COLO668 (cell line): ENCODE measurements around the gene PLXNB1.
A peak's percentile ranks its signal among the peaks of the same experiment; 100 is the strongest.
"Not testable (repeated sequence)": the region's sequence is repeated elsewhere in the genome, so short reads cannot be mapped to it uniquely, and the experiment has no call there.

Source experiments
- DNase-seq: peaks from one replicate; lab custom pipeline; 2025; ENCODE audit not compliant: unreplicated experiment; lab: John Stamatoyannopoulos, UW

PLXNB1 gene, protein sequence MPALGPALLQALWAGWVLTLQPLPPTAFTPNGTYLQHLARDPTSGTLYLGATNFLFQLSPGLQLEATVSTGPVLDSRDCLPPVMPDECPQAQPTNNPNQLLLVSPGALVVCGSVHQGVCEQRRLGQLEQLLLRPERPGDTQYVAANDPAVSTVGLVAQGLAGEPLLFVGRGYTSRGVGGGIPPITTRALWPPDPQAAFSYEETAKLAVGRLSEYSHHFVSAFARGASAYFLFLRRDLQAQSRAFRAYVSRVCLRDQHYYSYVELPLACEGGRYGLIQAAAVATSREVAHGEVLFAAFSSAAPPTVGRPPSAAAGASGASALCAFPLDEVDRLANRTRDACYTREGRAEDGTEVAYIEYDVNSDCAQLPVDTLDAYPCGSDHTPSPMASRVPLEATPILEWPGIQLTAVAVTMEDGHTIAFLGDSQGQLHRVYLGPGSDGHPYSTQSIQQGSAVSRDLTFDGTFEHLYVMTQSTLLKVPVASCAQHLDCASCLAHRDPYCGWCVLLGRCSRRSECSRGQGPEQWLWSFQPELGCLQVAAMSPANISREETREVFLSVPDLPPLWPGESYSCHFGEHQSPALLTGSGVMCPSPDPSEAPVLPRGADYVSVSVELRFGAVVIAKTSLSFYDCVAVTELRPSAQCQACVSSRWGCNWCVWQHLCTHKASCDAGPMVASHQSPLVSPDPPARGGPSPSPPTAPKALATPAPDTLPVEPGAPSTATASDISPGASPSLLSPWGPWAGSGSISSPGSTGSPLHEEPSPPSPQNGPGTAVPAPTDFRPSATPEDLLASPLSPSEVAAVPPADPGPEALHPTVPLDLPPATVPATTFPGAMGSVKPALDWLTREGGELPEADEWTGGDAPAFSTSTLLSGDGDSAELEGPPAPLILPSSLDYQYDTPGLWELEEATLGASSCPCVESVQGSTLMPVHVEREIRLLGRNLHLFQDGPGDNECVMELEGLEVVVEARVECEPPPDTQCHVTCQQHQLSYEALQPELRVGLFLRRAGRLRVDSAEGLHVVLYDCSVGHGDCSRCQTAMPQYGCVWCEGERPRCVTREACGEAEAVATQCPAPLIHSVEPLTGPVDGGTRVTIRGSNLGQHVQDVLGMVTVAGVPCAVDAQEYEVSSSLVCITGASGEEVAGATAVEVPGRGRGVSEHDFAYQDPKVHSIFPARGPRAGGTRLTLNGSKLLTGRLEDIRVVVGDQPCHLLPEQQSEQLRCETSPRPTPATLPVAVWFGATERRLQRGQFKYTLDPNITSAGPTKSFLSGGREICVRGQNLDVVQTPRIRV (N-terminal part only)

DNA sequence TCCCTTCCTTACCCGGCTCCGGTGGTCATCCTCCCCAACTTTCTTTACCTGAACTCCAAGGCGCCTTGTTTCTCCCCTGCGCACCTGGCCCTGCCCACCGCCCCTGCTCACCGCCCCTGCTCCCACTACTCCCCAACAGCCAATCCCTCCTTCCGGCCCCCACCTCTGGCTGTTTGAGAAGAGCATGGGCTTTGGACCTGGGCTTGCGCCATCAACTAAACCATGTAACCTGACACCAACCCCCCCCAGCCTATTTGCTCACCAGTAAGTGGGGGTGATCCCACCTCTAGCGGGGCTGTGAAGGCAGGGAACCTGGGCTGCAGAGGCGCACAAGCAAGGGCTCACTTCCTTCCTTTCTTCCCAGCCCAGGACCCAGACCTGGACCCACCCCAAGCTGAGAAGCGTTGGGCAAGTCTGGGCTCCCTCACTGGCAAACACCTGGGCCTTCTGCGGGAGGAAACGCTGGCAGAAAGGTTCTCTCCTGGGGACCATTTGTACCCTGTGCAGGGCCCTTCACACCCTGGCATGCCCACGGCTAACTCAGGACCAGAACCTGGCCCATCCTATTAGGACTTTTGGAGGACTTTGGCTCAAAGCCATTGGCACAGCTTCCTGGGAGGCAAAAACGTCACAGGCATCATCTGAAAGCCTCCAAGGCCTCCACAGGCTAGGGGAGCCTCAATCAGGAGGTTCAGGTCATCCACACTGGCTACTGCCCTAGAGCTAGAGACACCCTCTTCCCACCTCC, at the start of gene PLXNB1:
PLXNB1 (minus strand) TSS at position 127 of the 748 bp plus-strand sequence. CDS start 5,475 bp downstream, outside the sequence.
- peak; percentile 82 for DNase-seq

DNA sequence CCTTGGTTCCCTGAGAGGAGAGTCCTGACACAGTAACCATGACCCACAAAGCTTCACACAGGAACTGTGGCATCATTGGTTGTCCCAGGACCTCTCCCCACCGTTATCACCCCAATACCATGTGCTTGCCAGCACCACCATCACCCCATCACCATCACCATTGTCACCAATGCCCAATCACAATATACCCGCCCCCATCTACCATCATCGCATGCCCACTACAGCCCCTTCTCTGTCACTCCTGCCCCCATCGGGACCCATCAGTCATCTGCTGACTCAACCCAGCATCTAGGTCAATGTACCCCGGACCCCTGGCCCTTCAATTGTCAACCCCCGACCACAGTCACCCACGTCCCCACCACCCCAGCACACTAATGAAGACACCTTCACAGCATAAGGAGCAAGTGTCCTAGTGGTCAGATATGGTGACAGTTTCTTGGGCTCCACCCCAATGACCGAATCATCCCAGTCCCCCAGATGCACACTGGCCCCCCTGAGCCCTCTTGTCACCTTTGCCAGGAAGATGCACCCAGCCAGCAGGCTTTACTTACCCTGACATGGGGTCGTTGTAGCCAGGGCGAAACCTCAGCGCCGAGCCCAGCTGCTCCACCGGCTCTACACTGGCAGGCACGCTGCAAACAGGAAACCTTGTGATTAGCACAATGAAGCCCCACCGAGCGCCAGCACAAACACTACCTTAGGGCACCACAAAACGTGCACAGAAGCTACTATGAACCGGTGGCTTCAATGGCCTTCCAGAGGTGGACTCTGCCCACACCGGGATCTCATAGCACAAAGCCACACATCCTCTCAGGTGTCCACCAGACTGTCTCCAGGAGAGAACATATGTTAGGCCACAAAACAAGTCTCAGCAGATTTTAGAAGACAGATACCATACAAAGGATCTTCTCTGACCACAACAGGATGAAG, 49.0 kb upstream of the PLXNB1 start:
- DNase-seq, result no peak

DNA sequence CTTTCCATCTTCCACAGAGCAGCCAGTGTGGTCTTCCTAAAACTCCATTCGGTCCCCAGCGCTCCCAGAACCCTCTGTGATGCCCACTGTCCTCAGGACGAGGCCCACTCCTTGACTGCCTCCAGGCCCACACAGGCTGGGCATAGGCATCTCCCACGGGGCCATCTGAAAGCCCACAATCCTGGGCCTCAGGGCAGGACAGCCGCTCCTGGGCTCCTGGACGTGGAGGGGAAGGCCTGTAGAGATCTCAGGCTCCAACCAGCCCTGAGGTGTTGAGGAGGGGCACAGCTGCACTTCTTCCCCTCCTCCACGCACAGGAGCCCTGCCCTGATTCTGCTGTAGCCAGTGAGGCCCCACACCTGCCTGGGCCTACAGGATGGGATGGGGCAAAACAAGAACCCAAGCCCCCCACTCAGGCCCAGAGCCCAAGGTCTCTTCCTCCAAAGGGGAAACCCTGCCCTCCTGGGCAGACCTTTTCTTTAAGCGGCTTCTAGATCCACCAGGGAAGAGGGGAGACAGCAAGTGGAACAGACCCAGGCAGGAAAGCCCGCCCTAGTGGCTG, 48.2 kb upstream of the PLXNB1 start:
- no peak for DNase-seq

DNA sequence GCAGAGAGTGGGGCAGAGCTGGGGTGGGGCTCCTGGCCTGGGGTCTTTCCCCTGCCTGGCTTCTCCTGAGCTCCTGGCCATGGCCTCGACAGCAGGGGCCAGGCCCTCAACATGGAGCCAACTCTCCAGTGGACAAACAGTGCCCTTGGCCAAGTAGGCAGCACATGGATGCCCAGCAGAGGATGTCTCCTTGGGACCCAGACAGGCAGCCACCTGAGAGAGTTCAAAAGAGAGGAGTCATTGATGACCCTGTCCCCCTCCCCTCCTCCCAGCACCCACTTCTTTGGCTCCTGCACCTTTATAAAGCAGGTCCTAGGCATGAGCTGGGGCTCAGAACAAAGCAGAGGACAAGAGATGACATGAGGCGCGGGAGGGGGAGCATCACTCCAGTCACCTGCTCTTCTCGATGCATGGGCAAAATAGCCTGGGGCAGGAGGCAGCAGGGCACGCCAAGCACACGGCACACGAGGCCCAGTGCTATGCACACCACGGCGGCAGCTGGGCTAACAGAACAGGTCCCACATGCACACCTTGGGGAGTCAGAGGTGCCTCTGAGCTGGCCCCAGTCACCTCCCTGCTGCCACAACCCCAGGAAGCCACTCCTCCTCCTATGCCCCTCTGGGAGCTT, 46.7 kb upstream of the PLXNB1 start:
- DNase-seq, result peak; percentile 91

DNA sequence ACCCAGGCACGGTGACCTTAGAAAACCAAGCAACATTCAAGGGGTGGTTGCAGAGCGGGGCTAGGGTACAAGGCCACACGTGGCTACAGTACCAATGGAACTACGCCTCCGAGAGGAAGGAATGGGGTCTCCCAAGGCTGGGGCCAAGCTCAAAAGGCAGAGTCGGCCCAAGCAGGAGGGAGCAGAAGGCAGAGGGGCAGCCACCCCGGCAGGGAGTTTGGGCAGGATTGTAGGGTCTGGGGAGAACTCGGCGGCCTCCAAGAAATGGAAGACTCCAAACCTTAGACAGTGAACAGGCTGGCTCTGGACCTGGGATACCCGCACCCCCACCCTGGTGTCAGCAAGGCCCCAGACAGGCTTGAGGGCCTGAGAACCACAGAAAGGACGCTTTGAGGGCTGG, 45.3 kb upstream of the PLXNB1 start:
- DNase-seq, result no peak

DNA sequence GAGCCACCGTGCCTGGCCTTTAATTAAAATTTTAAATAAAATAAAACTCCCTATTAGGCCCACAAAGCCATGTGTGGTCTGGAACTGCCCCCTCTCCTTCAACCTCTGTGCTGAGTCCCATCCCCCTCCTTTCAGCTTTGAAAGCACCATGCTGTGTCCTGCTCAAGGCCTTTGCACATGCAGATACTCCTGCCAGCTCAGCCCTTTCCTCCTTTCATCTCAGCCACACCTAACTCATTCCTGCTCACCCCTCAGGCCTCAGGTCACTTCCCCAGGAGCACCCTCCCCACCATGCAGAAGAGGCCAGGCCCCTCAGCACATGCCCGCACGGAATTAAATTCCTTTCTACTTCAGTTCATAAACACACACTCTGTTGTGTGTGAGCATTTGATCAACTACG, 44.7 kb upstream of the PLXNB1 start:
- no peak for DNase-seq

DNA sequence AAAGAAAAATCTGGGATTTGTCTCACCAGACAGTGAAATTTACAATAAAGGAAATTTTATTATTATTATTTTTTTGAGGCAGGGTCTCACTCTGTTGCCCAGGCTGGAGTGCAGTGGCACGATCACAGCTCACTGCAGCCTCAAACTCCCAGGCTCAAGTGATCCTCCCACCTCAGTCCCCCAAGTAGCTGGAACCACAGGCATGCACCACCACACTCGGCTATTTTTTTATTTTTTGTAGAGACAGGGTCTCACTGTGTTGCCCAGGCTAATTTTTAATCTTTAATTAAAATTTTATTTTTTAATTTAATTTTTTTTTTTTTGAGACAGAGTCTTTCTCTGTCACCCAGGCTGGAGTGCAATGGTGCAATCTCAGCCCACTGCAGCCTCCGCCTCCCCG, 44.1 kb upstream of the PLXNB1 start:
- not testable (repeated sequence) for DNase-seq

DNA sequence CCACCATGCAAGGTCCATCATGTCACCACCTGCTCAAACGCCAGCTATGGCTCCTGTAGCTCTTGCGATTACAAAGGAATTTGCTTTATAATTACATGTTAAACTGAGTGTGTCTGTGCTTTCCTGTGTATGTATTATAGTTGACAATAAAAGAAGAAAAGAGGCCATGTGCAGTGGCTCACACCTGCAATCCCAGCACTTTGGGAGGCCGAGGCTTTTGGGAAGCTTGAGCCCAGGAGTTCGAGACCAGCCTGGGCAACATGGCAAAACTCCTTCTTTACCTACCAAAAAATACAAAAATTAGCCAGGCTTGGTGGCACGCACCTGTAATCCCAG, 43.7 kb upstream of the PLXNB1 start:
- no peak for DNase-seq

DNA sequence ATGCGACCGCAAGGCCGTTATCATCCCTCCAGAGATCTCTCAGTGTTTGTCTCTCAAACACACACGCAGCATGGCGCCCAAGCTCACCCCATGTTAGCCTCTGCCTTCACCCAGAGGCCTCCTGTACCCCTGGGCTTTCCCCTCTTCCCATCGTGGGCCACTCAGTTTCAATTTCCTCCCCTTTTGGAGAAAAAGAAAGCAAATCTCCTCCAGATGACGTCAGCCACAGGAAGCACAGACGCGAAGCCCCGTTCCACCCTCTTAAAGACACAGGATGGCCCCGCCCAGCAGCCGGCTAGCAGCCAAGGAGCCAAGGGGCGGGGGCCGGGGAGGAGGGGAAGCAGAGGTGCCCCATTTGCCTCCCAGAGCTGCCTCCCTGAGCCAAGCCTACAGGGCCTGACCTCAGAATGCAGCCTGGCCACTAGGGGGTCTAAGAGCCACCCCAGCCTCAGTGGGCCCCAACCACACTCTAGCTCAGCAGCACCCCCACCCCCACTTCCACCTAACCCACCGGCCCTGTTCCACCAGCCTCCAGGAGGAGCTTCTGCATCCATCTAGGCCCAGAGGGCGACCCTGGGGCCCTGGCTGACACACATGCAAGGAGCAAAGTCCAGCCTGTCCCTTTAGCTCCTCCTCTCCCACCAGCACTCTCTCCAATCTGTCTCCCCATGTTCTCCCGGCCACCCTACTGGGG, 43.2 kb upstream of the PLXNB1 start:
- peak; percentile 84 for DNase-seq

DNA sequence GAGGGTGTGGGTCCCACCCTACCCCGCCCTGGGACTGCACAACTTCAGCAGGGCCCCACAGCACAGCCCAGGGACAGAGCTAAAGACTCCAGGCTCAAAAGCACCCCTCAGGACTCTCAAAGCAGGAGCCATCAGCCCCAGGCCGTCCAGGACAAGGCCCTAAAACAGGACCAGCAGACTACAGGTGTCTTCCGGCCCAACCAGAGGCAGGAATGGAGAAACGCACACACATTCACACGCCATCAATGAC, 42.7 kb upstream of the PLXNB1 start:
- DNase-seq, result no peak

DNA sequence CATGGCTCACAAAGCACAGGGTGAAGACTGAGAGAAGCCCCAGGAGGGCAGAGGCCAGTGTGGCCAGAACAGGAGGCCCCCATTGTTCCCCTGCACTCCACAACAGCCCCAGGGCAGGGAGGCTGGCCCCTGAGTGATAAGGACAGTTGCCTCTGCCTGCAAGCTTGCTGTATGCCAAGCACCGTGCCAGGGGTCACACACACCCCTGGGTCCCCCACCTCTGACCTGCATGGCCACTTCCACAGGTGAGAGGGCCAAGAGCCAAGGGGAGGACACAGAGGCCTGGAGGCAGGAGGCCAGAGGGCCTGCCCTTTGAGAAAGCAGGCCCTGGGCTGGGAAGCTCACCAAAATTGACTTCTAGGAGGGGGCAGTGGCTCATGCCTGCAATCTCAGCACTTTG, 40.4 kb upstream of the PLXNB1 start:
- no peak for DNase-seq

DNA sequence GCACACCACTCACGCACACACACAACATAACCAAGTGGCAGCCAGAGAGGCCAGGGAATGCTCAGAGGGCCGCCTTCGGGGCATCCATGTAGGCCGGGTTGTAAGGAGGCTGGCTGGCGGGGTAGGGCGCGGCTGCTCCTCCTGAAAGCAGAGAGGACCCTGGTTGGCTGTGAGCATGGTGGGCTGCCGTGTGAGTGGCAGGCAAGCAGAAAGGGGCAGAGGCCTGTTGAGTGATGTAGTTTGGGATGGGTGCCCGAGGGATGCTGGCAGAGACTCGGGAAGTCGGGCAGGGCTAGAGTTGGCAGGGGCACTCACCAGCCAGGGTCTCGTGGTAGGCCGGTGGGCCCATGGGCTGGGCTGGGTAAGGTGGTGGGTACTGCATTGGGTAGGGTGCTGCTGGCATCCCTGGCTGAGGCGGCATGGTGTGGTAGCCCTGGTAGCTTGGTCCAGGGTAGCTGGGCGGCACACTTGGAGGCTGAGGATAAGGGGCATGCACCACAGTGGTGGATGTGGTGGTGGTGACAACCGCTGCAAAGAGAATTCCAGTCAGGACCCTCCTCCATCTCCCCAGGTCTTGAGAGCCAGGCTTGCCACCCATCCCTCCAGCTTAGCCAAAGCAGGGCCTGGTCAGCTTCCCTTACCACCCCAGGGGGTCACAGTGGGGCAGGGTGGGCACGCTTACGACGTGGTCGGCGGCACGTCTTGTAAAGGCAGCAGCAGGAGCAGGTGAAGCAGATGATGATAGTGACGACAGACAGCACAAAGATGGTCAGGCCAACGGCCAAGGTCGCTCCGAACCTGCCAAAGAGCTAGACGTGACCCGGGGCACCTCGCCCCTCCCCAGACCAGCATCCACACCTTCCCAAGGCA, 39.4 kb upstream of the PLXNB1 start:
- no peak for DNase-seq

DNA sequence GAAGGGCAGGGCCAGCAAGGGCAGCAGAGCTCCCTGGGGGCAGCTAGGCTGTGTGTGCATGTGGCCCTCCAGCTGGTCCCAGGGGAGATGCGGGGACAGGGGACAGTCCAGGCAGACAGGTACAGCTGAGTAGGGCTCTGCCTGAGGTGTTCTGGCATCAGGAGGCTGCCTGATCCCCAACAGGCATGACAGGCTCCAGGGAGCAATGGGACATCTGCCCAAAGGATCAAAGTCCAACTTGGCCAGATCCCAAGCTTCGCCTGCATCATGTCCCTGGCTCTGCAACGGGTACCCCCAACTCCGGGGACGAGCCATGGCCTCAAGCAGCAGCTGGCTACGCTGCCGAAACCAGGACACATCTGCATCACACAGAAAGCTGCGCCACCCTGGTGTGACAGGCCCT, 38.4 kb upstream of the PLXNB1 start:
- DNase-seq, result peak; percentile 41

DNA sequence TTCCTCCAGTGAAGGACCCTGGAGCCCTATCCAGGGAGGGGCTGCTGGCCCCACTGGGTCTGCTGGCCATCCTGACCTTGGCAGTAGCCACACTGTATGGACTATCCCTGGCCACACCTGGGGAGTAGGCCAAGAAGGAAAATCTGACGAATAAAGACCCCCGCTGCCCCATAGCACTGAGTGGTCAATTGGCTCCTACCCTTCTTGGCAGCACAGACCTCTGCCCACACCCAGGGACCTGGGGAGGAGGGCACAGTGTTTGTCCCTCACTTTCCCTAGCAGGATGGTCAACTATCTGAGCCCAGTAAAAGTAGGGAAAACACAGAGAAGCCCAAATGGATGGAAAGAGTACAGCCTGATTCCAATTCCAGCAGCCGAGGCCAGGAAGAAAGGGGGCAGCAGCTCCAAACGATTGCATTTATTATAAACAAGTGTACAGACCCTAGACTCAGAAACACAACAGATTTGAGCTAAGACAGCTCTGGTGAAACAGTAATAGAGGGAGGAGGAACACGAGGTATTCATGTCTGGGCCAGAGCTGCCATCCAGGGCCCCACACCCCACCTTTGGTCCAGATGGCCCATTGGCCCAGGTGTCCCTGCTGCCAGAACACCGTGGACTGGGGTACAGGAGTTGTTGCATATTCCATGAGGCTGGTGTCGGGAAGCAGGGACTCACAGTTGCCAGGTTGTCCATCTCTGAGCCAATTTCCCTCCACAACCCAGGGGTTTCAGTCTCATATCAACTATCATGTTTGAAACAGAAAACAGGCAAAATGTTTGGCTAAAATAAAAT, 37.8 kb upstream of the PLXNB1 start:
- no peak for DNase-seq

DNA sequence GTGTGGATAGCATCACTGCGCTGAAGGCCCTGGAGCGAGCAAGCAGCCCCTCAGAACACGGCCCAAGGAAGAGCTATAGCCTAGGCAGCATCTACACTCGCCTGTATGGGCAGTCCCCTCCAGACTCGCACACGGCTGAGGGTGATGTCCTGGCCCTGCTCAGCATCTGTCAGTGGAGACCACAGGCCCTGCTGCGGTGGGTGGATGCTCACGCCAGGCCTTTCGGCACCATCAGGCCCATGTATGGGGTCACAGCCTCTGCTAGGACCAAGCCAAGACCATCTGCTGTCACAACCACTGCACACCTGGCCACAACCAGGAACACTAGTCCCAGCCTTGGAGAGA, 37.2 kb upstream of the PLXNB1 start:
- no peak for DNase-seq

DNA sequence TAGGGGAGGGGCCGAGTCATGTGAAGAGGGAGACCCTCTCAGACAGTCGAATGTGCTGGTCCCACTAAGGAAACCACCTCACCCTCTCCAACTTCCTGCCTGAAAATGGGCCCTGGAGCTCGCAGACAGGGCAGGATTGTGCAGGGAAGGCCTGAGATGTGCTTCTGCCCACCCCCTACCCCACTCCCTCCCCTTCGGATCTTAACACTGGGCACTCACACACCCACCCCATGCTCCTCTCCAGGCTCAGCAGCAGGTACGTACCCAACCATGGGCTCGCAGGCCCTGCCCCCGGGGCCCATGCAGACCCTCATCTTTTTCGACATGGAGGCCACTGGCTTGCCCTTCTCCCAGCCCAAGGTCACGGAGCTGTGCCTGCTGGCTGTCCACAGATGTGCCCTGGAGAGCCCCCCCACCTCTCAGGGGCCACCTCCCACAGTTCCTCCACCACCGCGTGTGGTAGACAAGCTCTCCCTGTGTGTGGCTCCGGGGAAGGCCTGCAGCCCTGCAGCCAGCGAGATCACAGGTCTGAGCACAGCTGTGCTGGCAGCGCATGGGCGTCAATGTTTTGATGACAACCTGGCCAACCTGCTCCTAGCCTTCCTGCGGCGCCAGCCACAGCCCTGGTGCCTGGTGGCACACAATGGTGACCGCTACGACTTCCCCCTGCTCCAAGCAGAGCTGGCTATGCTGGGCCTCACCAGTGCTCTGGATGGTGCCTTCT, 36.7 kb upstream of the PLXNB1 start:
- DNase-seq, result peak; percentile 26
